B cell (primary cell): ENCODE results near the gene SGCD.

ENCODE experiments used
- CTCF ChIP-seq: fragments of 200-600 bp; IDR thresholded peaks from one replicate; pipeline ENCODE4 v1.8.0; 2022; ENCODE audit warnings: antibody characterized with exemption, mild to moderate bottlenecking
- EZH2 ChIP-seq: IDR thresholded peaks from 2 replicates; pipeline ENCODE4 v1.6.1; 2012; ENCODE audit warnings: borderline replicate concordance, low read depth, mild to moderate bottlenecking, moderate library complexity, low read length; ENCODE audit not compliant: insufficient read depth, poor library complexity, severe bottlenecking

GRCh38 chr5:156640691-156641241 is 313.8 kb downstream of the SGCD start:
- TF ChIP-seq EZH2 (no peak), CTCF (no peak)
